Activated CD8-positive, alpha-beta memory T cell treated with anti-CD3 and anti-CD28 coated beads, Interleukin-2, amount 50 U/mL, for 1 hour (primary cell): ENCODE measurements around the gene DCAF10.
A peak's percentile ranks its signal among the peaks of the same experiment; 100 is the strongest.
"Not testable (repeated sequence)": the region's sequence is repeated elsewhere in the genome, so short reads cannot be mapped to it uniquely, and the experiment has no call there.

Source experiments
- DNase-seq: peaks from one replicate; pipeline ENCODE4 v3.0.0-alpha.2; 2020; ENCODE audit errors: extremely low read depth

DCAF10 gene

GRCh38 chr9:37800631-37801286, at the start of gene DCAF10:
Gene DCAF10 (plus strand): TSS chr9:37800797. CDS start chr9:37800867, 70 bp downstream.
- DNase-seq = peak; percentile 65

GRCh38 chr9:37751186-37751585, 49.4 kb upstream of the DCAF10 start:
- DNase-seq = no peak

GRCh38 chr9:37751704-37752103, 48.9 kb upstream of the DCAF10 start:
- not testable (repeated sequence) for DNase-seq

- DNase-seq = not testable (repeated sequence)
These were observed 48.5 kb upstream of the DCAF10 start for GRCh38 chr9:37752112-37752511.

GRCh38 chr9:37752642-37753488, 47.7 kb upstream of the DCAF10 start:
- DNase-seq = no peak

GRCh38 chr9:37753489-37754190, 47.0 kb upstream of the DCAF10 start, which contains the start of gene TRMT10B:
Gene TRMT10B (plus strand): TSS chr9:37753805. CDS start chr9:37761932, 8,127 bp downstream.
- peak; percentile 11 for DNase-seq

GRCh38 chr9:37758747-37759146, 41.9 kb upstream of the DCAF10 start:
- DNase-seq = no peak

- no peak for DNase-seq
These were observed 40.0 kb upstream of the DCAF10 start for GRCh38 chr9:37760416-37761161.

GRCh38 chr9:37761511-37761910, 39.1 kb upstream of the DCAF10 start:
- no peak for DNase-seq

GRCh38 chr9:37765263-37765662, 35.3 kb upstream of the DCAF10 start:
- DNase-seq = not testable (repeated sequence)

- DNase-seq = no peak
These were observed 31.3 kb upstream of the DCAF10 start for GRCh38 chr9:37769306-37769705.

GRCh38 chr9:37769995-37770394, 30.6 kb upstream of the DCAF10 start:
- DNase-seq = no peak

- DNase-seq = no peak
These were observed 25.2 kb upstream of the DCAF10 start for GRCh38 chr9:37775216-37775919.

- DNase-seq = no peak
These were observed 24.3 kb upstream of the DCAF10 start for GRCh38 chr9:37776328-37776727.

GRCh38 chr9:37778534-37778933, 22.1 kb upstream of the DCAF10 start:
- no peak for DNase-seq

GRCh38 chr9:37784291-37784615, 16.3 kb upstream of the DCAF10 start:
- no peak for DNase-seq

- peak; percentile 45 for DNase-seq
These were observed 15.7 kb upstream of the DCAF10 start, which contains the start of gene EXOSC3 for GRCh38 chr9:37784616-37785483. Gene EXOSC3 (minus strand): TSS chr9:37785064. CDS start chr9:37785044, 20 bp downstream.

GRCh38 chr9:37787059-37787458, 13.5 kb upstream of the DCAF10 start:
- no peak for DNase-seq

- DNase-seq = no peak
These were observed 12.3 kb upstream of the DCAF10 start for GRCh38 chr9:37788332-37788731.

GRCh38 chr9:37790096-37790495, 10.5 kb upstream of the DCAF10 start:
- no peak for DNase-seq
